HCT116 (cell line): ENCODE data around the gene AOAH.

ENCODE experiments used
- EGR1 ChIP-seq: IDR thresholded peaks from 2 replicates; pipeline ENCODE4 v1.6.1; 2012; ENCODE audit warnings: low read depth
- EZH2 ChIP-seq: fragments of 200-600 bp; sonication (generic); IDR thresholded peaks from 2 replicates; pipeline ENCODE4 v1.6.1; 2017; ENCODE audit warnings: antibody characterized with exemption, mixed run types
- EZH2phosphoT487 ChIP-seq: fragments of 200-600 bp; IDR thresholded peaks from 2 replicates; pipeline ENCODE4 v1.6.1; 2018; ENCODE audit warnings: antibody characterized with exemption, borderline replicate concordance
- POLR2A ChIP-seq: IDR thresholded peaks from 2 replicates; pipeline ENCODE4 v1.7.0; 2011; ENCODE audit warnings: borderline replicate concordance; ENCODE audit not compliant: insufficient read depth, insufficient read length; ENCODE audit errors: extremely low read depth
- POLR2AphosphoS5 ChIP-seq: IDR thresholded peaks from 2 replicates; pipeline ENCODE4 v1.6.1; 2011; ENCODE audit warnings: mild to moderate bottlenecking, low read depth, low read length, moderate library complexity
- RAD21 ChIP-seq: IDR thresholded peaks from 2 replicates; pipeline ENCODE4 v1.6.1; 2012; ENCODE audit warnings: low read depth, mild to moderate bottlenecking
- SIN3A ChIP-seq: IDR thresholded peaks from 2 replicates; pipeline ENCODE4 v1.6.1; 2012; ENCODE audit warnings: low read depth
- SRF ChIP-seq: IDR thresholded peaks from 2 replicates; pipeline ENCODE4 v1.6.1; 2012; ENCODE audit warnings: low read depth
- TCF7L2 ChIP-seq: IDR thresholded peaks from 2 replicates; pipeline ENCODE4 v1.7.0; 2011; ENCODE audit warnings: borderline replicate concordance, inconsistent platforms; ENCODE audit not compliant: insufficient read depth, insufficient read length; ENCODE audit errors: extremely low read depth
- YY1 ChIP-seq: IDR thresholded peaks from 2 replicates; pipeline ENCODE4 v1.6.1; 2011; ENCODE audit warnings: low read length, low read depth, moderate library complexity, mild to moderate bottlenecking; ENCODE audit not compliant: insufficient replicate concordance; ENCODE audit errors: extremely low read depth
- TF ChIP-seq, protein P1 (sequence below): IDR thresholded peaks from 2 replicates; pipeline ENCODE4 v1.6.1; 2012
- TF ChIP-seq, protein P2 (sequence below), 3 experiments: fragments of 200-600 bp in 1 of 3; sonication (generic) in 1 of 3; IDR thresholded peaks in 2 of 3; conservative IDR thresholded peaks in 1 of 3; 2 replicates each; pipeline ENCODE4 v1.5.1; 2012 to 2017; ENCODE audit warnings: low read depth in 2 of 3, low read length in 2 of 3, antibody characterized with exemption in 1 of 3, borderline replicate concordance in 1 of 3, control low read depth in 1 of 3, mild to moderate bottlenecking in 1 of 3, mixed read lengths in 1 of 3, mixed run types in 1 of 3, moderate library complexity in 1 of 3; ENCODE audit not compliant: insufficient read depth in 1 of 3
- TF ChIP-seq, protein P3 (sequence below): IDR thresholded peaks from 2 replicates; pipeline ENCODE4 v1.6.1; 2011; ENCODE audit warnings: mild to moderate bottlenecking, low read length, moderate library complexity; ENCODE audit not compliant: insufficient replicate concordance; ENCODE audit errors: extremely low read depth
- TF ChIP-seq, protein P4 (sequence below): IDR thresholded peaks from 2 replicates; pipeline ENCODE4 v1.6.1; 2012; ENCODE audit warnings: low read depth

DNA sequence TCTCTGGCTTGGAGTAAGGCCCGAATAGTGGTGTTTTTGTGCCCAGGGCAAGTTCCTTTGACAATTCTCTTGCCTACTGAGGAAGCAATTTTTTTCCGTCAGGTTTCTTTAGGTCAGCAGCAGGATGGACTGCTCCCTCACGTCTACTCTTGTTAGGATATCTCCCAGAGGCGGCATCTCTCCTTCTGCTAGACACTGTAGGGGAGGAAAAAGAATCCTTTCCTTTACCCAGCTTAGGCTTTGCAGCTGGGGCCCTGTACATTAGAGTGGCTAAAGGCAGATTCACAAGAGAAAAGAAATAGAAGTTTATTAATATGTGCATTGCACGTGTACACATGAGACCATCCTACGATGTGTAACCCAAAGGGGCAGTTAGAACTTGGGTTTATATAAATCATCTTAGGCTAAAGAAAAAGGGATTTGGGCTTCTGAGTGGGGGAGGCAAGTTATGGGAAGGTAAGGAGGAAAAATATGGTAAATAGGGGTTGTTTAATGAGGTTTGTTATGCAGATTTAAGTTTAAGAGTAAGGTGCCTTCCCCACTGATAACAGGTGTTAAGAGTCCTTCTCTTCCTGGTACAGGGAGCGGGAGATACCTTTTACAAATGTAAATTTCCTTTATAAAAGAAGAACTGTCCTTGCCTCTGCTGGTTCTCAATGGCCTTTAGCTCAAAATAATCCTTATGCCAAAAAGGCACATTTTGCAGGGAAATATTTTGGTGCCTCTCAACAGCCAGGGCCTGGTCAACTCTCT lies 156.4 kb downstream of the AOAH start:
- TF ChIP-seq TCF7L2 (no peak), EZH2 (no peak), SRF (no peak), EZH2phosphoT487 (no peak), POLR2A (no peak), POLR2AphosphoS5 (no peak), EGR1 (no peak), RAD21 (no peak), SIN3A (no peak), YY1 (no peak)
- TF ChIP-seq, protein P1, sequence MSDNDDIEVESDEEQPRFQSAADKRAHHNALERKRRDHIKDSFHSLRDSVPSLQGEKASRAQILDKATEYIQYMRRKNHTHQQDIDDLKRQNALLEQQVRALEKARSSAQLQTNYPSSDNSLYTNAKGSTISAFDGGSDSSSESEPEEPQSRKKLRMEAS: no peak
- TF ChIP-seq, protein P2, sequence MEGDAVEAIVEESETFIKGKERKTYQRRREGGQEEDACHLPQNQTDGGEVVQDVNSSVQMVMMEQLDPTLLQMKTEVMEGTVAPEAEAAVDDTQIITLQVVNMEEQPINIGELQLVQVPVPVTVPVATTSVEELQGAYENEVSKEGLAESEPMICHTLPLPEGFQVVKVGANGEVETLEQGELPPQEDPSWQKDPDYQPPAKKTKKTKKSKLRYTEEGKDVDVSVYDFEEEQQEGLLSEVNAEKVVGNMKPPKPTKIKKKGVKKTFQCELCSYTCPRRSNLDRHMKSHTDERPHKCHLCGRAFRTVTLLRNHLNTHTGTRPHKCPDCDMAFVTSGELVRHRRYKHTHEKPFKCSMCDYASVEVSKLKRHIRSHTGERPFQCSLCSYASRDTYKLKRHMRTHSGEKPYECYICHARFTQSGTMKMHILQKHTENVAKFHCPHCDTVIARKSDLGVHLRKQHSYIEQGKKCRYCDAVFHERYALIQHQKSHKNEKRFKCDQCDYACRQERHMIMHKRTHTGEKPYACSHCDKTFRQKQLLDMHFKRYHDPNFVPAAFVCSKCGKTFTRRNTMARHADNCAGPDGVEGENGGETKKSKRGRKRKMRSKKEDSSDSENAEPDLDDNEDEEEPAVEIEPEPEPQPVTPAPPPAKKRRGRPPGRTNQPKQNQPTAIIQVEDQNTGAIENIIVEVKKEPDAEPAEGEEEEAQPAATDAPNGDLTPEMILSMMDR (IDR thresholded peaks at IDR 0.05 in 2 of 3, conservative IDR thresholded peaks at IDR 0.05 in 1 of 3; ENCODE audit: borderline replicate concordance in 1 of 3, insufficient read depth in 1 of 3, low read depth in 2 of 3, low read length in 2 of 3): no peak
- TF ChIP-seq, protein P3, sequence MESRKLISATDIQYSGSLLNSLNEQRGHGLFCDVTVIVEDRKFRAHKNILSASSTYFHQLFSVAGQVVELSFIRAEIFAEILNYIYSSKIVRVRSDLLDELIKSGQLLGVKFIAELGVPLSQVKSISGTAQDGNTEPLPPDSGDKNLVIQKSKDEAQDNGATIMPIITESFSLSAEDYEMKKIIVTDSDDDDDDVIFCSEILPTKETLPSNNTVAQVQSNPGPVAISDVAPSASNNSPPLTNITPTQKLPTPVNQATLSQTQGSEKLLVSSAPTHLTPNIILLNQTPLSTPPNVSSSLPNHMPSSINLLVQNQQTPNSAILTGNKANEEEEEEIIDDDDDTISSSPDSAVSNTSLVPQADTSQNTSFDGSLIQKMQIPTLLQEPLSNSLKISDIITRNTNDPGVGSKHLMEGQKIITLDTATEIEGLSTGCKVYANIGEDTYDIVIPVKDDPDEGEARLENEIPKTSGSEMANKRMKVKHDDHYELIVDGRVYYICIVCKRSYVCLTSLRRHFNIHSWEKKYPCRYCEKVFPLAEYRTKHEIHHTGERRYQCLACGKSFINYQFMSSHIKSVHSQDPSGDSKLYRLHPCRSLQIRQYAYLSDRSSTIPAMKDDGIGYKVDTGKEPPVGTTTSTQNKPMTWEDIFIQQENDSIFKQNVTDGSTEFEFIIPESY: no peak
- TF ChIP-seq, protein P4, sequence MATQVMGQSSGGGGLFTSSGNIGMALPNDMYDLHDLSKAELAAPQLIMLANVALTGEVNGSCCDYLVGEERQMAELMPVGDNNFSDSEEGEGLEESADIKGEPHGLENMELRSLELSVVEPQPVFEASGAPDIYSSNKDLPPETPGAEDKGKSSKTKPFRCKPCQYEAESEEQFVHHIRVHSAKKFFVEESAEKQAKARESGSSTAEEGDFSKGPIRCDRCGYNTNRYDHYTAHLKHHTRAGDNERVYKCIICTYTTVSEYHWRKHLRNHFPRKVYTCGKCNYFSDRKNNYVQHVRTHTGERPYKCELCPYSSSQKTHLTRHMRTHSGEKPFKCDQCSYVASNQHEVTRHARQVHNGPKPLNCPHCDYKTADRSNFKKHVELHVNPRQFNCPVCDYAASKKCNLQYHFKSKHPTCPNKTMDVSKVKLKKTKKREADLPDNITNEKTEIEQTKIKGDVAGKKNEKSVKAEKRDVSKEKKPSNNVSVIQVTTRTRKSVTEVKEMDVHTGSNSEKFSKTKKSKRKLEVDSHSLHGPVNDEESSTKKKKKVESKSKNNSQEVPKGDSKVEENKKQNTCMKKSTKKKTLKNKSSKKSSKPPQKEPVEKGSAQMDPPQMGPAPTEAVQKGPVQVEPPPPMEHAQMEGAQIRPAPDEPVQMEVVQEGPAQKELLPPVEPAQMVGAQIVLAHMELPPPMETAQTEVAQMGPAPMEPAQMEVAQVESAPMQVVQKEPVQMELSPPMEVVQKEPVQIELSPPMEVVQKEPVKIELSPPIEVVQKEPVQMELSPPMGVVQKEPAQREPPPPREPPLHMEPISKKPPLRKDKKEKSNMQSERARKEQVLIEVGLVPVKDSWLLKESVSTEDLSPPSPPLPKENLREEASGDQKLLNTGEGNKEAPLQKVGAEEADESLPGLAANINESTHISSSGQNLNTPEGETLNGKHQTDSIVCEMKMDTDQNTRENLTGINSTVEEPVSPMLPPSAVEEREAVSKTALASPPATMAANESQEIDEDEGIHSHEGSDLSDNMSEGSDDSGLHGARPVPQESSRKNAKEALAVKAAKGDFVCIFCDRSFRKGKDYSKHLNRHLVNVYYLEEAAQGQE: no peak
